Measurements from ENCODE around the gene RBL2. TPM values are rescaled to one million over a fixed set of nuclear protein-coding genes. Genes with fewer than 3 reads are reported as not detected.

Gene RBL2
- total and polyA plus RNA-seq, 2 of the 13 experiments (the other 11 are each of a cell fraction or from before 2014, with no cell fraction given): 41.2 to 60.9 TPM

- TF ChIP-seq PHB2 (IDR thresholded peaks at IDR 0.05; ENCODE audit: partially characterized antibody) (no peak), HOXA7 (CRISPR knock-in tag; IDR thresholded peaks at IDR 0.05) (no peak), JUNB (CRISPR knock-in tag; IDR thresholded peaks at IDR 0.05; ENCODE audit: borderline replicate concordance) (peak; percentile 80; the same call in 1 of the 2 replicates), PRMT3 (CRISPR knock-in tag; IDR thresholded peaks at IDR 0.05; ENCODE audit: borderline replicate concordance, low read depth) (no peak), ARNTL (CRISPR knock-in tag; IDR thresholded peaks at IDR 0.05) (peak; percentile 94), FOXA1 (IDR thresholded peaks at IDR 0.05) (no peak; the same call in 1 of the 2 replicates), FOXA1 (CRISPR knock-in tag; IDR thresholded peaks at IDR 0.05) (peak; percentile 81), ISL2 (CRISPR knock-in tag; IDR thresholded peaks at IDR 0.05) (peak; percentile 17; the same call in 1 of the 2 replicates), BCL6 (CRISPR knock-in tag; IDR thresholded peaks at IDR 0.05) (peak; percentile 87), ZBTB8A (CRISPR knock-in tag; IDR thresholded peaks at IDR 0.05; ENCODE audit: borderline replicate concordance, low read depth) (no peak), ZNF510 (CRISPR knock-in tag; IDR thresholded peaks at IDR 0.05; ENCODE audit: low read depth) (no peak), TEAD3 (CRISPR knock-in tag; optimal IDR thresholded peaks at IDR 0.05; ENCODE audit: borderline replicate concordance) (peak; percentile 96), MNT (IDR thresholded peaks at IDR 0.05) (peak; percentile 27; the same call in 1 of the 2 replicates), DDIT3 (CRISPR knock-in tag; IDR thresholded peaks at IDR 0.05) (no peak), CBFB (CRISPR knock-in tag; IDR thresholded peaks at IDR 0.05) (peak; percentile 80; the same call in 1 of the 2 replicates), ZNF7 (CRISPR knock-in tag; IDR thresholded peaks at IDR 0.05) (no peak), NONO (IDR thresholded peaks at IDR 0.05) (no peak), NONO (CRISPR knock-in tag; conservative IDR thresholded peaks at IDR 0.05) (peak; percentile 92), SCMH1 (CRISPR knock-in tag; IDR thresholded peaks at IDR 0.05; ENCODE audit: borderline replicate concordance) (no peak)
- TF ChIP-seq, protein P1, sequence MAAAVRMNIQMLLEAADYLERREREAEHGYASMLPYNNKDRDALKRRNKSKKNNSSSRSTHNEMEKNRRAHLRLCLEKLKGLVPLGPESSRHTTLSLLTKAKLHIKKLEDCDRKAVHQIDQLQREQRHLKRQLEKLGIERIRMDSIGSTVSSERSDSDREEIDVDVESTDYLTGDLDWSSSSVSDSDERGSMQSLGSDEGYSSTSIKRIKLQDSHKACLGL (CRISPR knock-in tag; IDR thresholded peaks at IDR 0.05): peak; percentile 63; the same call in 1 of the 2 replicates
- TF ChIP-seq, protein P2, sequence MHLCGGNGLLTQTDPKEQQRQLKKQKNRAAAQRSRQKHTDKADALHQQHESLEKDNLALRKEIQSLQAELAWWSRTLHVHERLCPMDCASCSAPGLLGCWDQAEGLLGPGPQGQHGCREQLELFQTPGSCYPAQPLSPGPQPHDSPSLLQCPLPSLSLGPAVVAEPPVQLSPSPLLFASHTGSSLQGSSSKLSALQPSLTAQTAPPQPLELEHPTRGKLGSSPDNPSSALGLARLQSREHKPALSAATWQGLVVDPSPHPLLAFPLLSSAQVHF (CRISPR knock-in tag; IDR thresholded peaks at IDR 0.05): no peak
- TF ChIP-seq, protein P3, sequence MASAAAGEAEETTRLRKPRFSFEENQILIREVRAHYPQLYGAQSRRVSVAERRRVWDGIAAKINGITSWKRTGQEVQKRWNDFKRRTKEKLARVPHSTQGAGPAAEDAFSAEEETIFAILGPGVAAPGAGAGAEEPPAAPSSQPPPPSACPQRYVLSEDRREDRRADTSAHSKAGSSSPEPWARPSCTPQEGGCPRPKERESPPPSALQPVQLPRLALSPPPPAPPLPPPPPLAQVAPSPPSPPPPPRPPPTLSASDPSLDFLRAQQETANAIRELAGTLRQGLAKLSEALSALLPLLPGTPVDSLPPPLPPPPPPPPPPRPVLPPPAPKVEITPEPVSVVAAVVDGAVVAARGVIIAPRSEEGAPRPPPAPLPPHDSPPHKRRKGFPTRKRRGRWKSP (CRISPR knock-in tag; IDR thresholded peaks at IDR 0.05): 0 out of 2 replicates have a peak, but pooled peaks have one; percentile 38
- TF ChIP-seq, protein P4, sequence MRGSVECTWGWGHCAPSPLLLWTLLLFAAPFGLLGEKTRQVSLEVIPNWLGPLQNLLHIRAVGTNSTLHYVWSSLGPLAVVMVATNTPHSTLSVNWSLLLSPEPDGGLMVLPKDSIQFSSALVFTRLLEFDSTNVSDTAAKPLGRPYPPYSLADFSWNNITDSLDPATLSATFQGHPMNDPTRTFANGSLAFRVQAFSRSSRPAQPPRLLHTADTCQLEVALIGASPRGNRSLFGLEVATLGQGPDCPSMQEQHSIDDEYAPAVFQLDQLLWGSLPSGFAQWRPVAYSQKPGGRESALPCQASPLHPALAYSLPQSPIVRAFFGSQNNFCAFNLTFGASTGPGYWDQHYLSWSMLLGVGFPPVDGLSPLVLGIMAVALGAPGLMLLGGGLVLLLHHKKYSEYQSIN (CRISPR knock-in tag; IDR thresholded peaks at IDR 0.05; ENCODE audit: borderline replicate concordance): no peak
Measured at GRCh38 chr16:53511403-53512280, 77.4 kb downstream of the RBL2 start (continued).

Data from HepG2 (cell line).